Liver (tissue), 9 donors: ENCODE results near the gene ANKMY1. TPM values are rescaled to one million over a fixed set of nuclear protein-coding genes. Genes with fewer than 3 reads are reported as not detected.

ENCODE experiments used
- DNase-seq: peaks from one replicate; pipeline ENCODE4 v3.0.0-alpha.2; 2017; ENCODE audit warnings: low spot score
- H3K27ac ChIP-seq, 2 donors: one replicate each; pipeline ENCODE4 v1.7.0; 2013; ENCODE audit warnings: inconsistent platforms in 2 of 2, low read length in 2 of 2, control low read depth in 1 of 2, low read depth in 1 of 2, mild to moderate bottlenecking in 1 of 2
- H3K27me3 ChIP-seq, 4 donors: one replicate each; pipeline versions ENCODE4 v1.6.1 to v1.7.0; 2013; ENCODE audit warnings: low read length in 3 of 4, inconsistent platforms in 1 of 4, mild to moderate bottlenecking in 1 of 4, moderate library complexity in 1 of 4; ENCODE audit not compliant: control insufficient read depth in 4 of 4, insufficient read depth in 4 of 4
- H3K36me3 ChIP-seq, 4 donors: one replicate each; pipeline versions ENCODE4 v1.6.1 to v1.7.0; 2013; ENCODE audit warnings: low read length in 3 of 4, mild to moderate bottlenecking in 3 of 4, low read depth in 1 of 4, moderate library complexity in 1 of 4; ENCODE audit not compliant: control insufficient read depth in 4 of 4, insufficient read depth in 3 of 4
- H3K4me1 ChIP-seq, 4 donors: one replicate each; pipeline versions ENCODE4 v1.6.1 to v1.7.0; 2013; ENCODE audit warnings: low read length in 3 of 4, mild to moderate bottlenecking in 3 of 4, moderate library complexity in 1 of 4; ENCODE audit not compliant: control insufficient read depth in 4 of 4, insufficient read depth in 4 of 4
- H3K4me3 ChIP-seq, 3 donors: one replicate each; pipeline versions ENCODE4 v1.6.1 to v1.7.0; 2013; ENCODE audit warnings: low read length in 3 of 3, control low read depth in 1 of 3, low read depth in 1 of 3, mild to moderate bottlenecking in 1 of 3
- H3K9ac ChIP-seq, 2 donors: one replicate each; pipeline ENCODE4 v1.7.0; 2013; ENCODE audit warnings: low read length in 2 of 2, mild to moderate bottlenecking in 2 of 2, moderate library complexity in 2 of 2, control low read depth in 1 of 2, low read depth in 1 of 2
- H3K9me3 ChIP-seq, 4 donors: one replicate each; pipeline versions ENCODE4 v1.6.1 to v1.7.0; 2013; ENCODE audit warnings: low read length in 3 of 4; ENCODE audit not compliant: control insufficient read depth in 4 of 4
- ATF3 ChIP-seq: IDR thresholded peaks from 2 replicates; pipeline ENCODE4 v1.6.1; 2016; ENCODE audit warnings: antibody characterized with exemption
- EGR1 ChIP-seq, 2 donors: IDR thresholded peaks; 2 replicates each; pipeline ENCODE4 v1.6.1; 2016 to 2018; ENCODE audit warnings: antibody characterized with exemption in 2 of 2, low read depth in 2 of 2
- FOXA1 ChIP-seq: IDR thresholded peaks from 2 replicates; pipeline ENCODE4 v1.6.1; 2016; ENCODE audit warnings: antibody characterized with exemption
- FOXA2 ChIP-seq: IDR thresholded peaks from 2 replicates; pipeline ENCODE4 v1.6.1; 2016; ENCODE audit warnings: antibody characterized with exemption
- GABPA ChIP-seq, 2 donors: IDR thresholded peaks in 1 of 2; conservative IDR thresholded peaks in 1 of 2; 2 replicates each; pipeline ENCODE4 v1.6.1; 2016; ENCODE audit warnings: antibody characterized with exemption in 2 of 2, mild to moderate bottlenecking in 1 of 2, moderate library complexity in 1 of 2
- HNF4A ChIP-seq, 2 donors: conservative IDR thresholded peaks; 2 replicates each; pipeline ENCODE4 v1.6.1; 2016; ENCODE audit warnings: antibody characterized with exemption in 2 of 2, mild to moderate bottlenecking in 2 of 2
- HNF4G ChIP-seq: IDR thresholded peaks from 2 replicates; pipeline ENCODE4 v1.6.1; 2016; ENCODE audit warnings: antibody characterized with exemption
- JUND ChIP-seq, 2 donors: IDR thresholded peaks; 2 replicates each; pipeline ENCODE4 v1.6.1; 2016; ENCODE audit warnings: antibody characterized with exemption in 2 of 2
- NR2F2 ChIP-seq: IDR thresholded peaks from 2 replicates; pipeline ENCODE4 v1.6.1; 2016; ENCODE audit warnings: antibody characterized with exemption
- RAD21 ChIP-seq, 2 donors: IDR thresholded peaks; 2 replicates each; pipeline ENCODE4 v1.6.1; 2016; ENCODE audit warnings: antibody characterized with exemption in 2 of 2, mild to moderate bottlenecking in 2 of 2
- RXRA ChIP-seq, 2 donors: IDR thresholded peaks; 2 replicates each; pipeline ENCODE4 v1.6.1; 2017 to 2018; ENCODE audit warnings: antibody characterized with exemption in 2 of 2, mild to moderate bottlenecking in 1 of 2
- SP1 ChIP-seq: IDR thresholded peaks from 2 replicates; pipeline ENCODE4 v1.6.1; 2018; ENCODE audit warnings: antibody characterized with exemption, mild to moderate bottlenecking
- TAF1 ChIP-seq: conservative IDR thresholded peaks from 2 replicates; pipeline ENCODE4 v1.6.1; 2016; ENCODE audit warnings: antibody characterized with exemption, mild to moderate bottlenecking
- YY1 ChIP-seq: IDR thresholded peaks from 2 replicates; pipeline ENCODE4 v1.6.1; 2016; ENCODE audit warnings: antibody characterized with exemption, mild to moderate bottlenecking
- WGBS: extraction: QIAGEN DNeasy Blood & Tissue Kit; methylation state at CpG from one replicate; pipeline ENCODE4 v1.1.7; 2013; 5-methylcytosine and 5-hydroxymethylcytosine counted together
- polyA plus RNA-seq, 2 donors: library from polyadenylated mRNA; stranded (reverse) in 1 of 2; unstranded in 1 of 2; fragments of 200-250 nt in 1 of 2; fragments of >200 nt in 1 of 2; fragmentation: Nextera tagmentation in 1 of 2; extraction: Ambion mirVana in 1 of 2; gene quantifications; one replicate each; pipeline versions ENCODE4 v1.2.1 to v1.2.3, GENCODE V29; 2013 to 2015
- total RNA-seq, 2 donors: library from RNA; depleted of rRNA; stranded (reverse); fragments of >200 nt; gene quantifications; one replicate each; pipeline ENCODE4 v1.2.3, GENCODE V29; 2014
- TF ChIP-seq, protein P1 (sequence below): IDR thresholded peaks from 2 replicates; pipeline ENCODE4 v1.6.1; 2016; ENCODE audit warnings: antibody characterized with exemption, mild to moderate bottlenecking
- TF ChIP-seq, protein P2 (sequence below): IDR thresholded peaks from 2 replicates; pipeline ENCODE4 v1.6.1; 2016; ENCODE audit warnings: antibody characterized with exemption
- TF ChIP-seq, protein P3 (sequence below): IDR thresholded peaks from 2 replicates; pipeline ENCODE4 v1.6.1; 2016; ENCODE audit warnings: antibody characterized with exemption
- TF ChIP-seq, protein P4 (sequence below): fragments of 150-350 bp; IDR thresholded peaks from 2 replicates; pipeline ENCODE4 v1.5.1; 2017; ENCODE audit warnings: improper control_type of control experiment, low read depth, low read length; ENCODE audit not compliant: missing input control
- donor health status: healthy.
- donor health status: healthy.
- donor health status: healthy.
- donor health status: healthy.
- donor health status: healthy.

ANKMY1 gene
- total and polyA plus RNA-seq, 4 donors, result 2.5 to 12.8 (median 4.2) TPM

DNA sequence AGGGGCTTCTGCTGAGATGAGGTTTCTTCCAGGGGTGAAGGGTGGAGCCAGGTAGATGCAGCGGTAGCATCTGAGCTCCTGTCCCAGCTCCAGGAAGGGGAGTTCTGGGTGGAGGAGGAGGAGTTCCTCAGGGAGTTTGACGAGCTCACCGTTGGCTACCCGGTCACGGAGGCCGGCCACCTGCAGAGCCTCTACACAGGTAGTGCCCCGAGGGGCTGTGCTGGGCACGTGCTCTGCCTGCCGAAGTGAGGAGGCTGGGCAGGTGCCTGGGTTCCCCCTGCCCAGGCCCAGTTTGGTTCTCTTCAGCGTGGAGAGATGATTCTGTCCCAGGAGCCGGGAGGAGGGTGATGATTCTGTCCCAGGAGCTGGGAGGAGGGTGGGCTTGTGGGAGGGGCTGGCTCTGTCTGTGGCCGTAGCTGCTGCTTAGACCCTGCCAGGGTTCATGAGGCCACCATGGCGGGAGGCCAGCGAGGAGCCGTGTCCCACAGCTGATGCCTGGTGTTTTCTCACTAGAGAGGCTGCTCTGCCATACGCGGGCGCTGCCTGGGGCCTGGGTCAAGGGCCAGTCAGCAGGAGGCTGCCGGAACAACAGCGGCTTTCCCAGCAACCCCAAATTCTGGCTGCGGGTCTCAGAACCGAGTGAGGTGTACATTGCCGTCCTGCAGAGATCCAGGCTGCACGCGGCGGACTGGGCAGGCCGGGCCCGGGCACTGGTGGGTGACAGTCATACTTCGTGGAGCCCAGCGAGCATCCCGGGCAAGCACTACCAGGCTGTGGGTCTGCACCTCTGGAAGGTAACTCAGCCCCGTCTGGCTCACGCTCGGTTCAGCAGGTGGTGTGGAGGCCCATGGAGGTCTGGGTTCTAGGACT, 37.0 kb upstream of the ANKMY1 start (continued):
- TF ChIP-seq, protein P1, sequence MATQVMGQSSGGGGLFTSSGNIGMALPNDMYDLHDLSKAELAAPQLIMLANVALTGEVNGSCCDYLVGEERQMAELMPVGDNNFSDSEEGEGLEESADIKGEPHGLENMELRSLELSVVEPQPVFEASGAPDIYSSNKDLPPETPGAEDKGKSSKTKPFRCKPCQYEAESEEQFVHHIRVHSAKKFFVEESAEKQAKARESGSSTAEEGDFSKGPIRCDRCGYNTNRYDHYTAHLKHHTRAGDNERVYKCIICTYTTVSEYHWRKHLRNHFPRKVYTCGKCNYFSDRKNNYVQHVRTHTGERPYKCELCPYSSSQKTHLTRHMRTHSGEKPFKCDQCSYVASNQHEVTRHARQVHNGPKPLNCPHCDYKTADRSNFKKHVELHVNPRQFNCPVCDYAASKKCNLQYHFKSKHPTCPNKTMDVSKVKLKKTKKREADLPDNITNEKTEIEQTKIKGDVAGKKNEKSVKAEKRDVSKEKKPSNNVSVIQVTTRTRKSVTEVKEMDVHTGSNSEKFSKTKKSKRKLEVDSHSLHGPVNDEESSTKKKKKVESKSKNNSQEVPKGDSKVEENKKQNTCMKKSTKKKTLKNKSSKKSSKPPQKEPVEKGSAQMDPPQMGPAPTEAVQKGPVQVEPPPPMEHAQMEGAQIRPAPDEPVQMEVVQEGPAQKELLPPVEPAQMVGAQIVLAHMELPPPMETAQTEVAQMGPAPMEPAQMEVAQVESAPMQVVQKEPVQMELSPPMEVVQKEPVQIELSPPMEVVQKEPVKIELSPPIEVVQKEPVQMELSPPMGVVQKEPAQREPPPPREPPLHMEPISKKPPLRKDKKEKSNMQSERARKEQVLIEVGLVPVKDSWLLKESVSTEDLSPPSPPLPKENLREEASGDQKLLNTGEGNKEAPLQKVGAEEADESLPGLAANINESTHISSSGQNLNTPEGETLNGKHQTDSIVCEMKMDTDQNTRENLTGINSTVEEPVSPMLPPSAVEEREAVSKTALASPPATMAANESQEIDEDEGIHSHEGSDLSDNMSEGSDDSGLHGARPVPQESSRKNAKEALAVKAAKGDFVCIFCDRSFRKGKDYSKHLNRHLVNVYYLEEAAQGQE, result no peak
- no peak for TF ChIP-seq EGR1 (IDR thresholded peaks at IDR 0.05; ENCODE audit: low read depth in 2 of 2)
- TF ChIP-seq, protein P2, sequence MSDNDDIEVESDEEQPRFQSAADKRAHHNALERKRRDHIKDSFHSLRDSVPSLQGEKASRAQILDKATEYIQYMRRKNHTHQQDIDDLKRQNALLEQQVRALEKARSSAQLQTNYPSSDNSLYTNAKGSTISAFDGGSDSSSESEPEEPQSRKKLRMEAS, result no peak

GRCh38 chr2:240593703-240594451, 36.1 kb upstream of the ANKMY1 start:
- H3K36me3 ChIP-seq, result peaks cover 0 to 12% (median 6%) of the 10 kb centered on the region in 4 donors
- H3K9ac ChIP-seq, result no peak overlapping the region
- no peaks in the 10 kb centered on the region for H3K27me3 ChIP-seq
- H3K9me3 ChIP-seq, result no peaks in the 10 kb centered on the region
- TF ChIP-seq GABPA (IDR thresholded peaks at IDR 0.05 in 1 of 2, conservative IDR thresholded peaks at IDR 0.05 in 1 of 2) (no peak), HNF4A (conservative IDR thresholded peaks at IDR 0.05) (no peak), FOXA2 (no peak), ATF3 (no peak), EGR1 (IDR thresholded peaks at IDR 0.05; ENCODE audit: low read depth in 2 of 2) (no peak), HNF4G (no peak), TAF1 (no peak), FOXA1 (no peak), JUND (IDR thresholded peaks at IDR 0.05) (no peak), YY1 (no peak), NR2F2 (no peak), RAD21 (IDR thresholded peaks at IDR 0.05) (no peak), RXRA (IDR thresholded peaks at IDR 0.05) (no peak), SP1 (no peak)
- TF ChIP-seq, protein P1, result no peak
- TF ChIP-seq, protein P2, result no peak
- TF ChIP-seq, protein P3, sequence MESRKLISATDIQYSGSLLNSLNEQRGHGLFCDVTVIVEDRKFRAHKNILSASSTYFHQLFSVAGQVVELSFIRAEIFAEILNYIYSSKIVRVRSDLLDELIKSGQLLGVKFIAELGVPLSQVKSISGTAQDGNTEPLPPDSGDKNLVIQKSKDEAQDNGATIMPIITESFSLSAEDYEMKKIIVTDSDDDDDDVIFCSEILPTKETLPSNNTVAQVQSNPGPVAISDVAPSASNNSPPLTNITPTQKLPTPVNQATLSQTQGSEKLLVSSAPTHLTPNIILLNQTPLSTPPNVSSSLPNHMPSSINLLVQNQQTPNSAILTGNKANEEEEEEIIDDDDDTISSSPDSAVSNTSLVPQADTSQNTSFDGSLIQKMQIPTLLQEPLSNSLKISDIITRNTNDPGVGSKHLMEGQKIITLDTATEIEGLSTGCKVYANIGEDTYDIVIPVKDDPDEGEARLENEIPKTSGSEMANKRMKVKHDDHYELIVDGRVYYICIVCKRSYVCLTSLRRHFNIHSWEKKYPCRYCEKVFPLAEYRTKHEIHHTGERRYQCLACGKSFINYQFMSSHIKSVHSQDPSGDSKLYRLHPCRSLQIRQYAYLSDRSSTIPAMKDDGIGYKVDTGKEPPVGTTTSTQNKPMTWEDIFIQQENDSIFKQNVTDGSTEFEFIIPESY, result no peak
- TF ChIP-seq, protein P4, sequence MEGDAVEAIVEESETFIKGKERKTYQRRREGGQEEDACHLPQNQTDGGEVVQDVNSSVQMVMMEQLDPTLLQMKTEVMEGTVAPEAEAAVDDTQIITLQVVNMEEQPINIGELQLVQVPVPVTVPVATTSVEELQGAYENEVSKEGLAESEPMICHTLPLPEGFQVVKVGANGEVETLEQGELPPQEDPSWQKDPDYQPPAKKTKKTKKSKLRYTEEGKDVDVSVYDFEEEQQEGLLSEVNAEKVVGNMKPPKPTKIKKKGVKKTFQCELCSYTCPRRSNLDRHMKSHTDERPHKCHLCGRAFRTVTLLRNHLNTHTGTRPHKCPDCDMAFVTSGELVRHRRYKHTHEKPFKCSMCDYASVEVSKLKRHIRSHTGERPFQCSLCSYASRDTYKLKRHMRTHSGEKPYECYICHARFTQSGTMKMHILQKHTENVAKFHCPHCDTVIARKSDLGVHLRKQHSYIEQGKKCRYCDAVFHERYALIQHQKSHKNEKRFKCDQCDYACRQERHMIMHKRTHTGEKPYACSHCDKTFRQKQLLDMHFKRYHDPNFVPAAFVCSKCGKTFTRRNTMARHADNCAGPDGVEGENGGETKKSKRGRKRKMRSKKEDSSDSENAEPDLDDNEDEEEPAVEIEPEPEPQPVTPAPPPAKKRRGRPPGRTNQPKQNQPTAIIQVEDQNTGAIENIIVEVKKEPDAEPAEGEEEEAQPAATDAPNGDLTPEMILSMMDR, result no peak
- WGBS, result 95% methylated on average over 19 of the region's 19 CpGs
- no peak overlapping the region for H3K27ac ChIP-seq
- no peak for DNase-seq
- H3K4me3 ChIP-seq, result no peak overlapping the region
- H3K4me1 ChIP-seq, result peaks cover 10 to 37% (median 28%) of the 10 kb centered on the region in 4 donors
